HG02642 (cell line): ENCODE data around the gene SMARCAL1.
"Not testable (repeated sequence)": the region's sequence is repeated elsewhere in the genome, so short reads cannot be mapped to it uniquely, and the experiment has no call there.

ENCODE experiments used
- ATAC-seq: cut with Tn5 transposase; IDR thresholded peaks from one replicate; pipeline ENCODE4 v1.9.1; 2021; ENCODE audit warnings: mild to moderate bottlenecking; ENCODE audit not compliant: unreplicated experiment, poor library complexity

The SMARCAL1 gene

DNA sequence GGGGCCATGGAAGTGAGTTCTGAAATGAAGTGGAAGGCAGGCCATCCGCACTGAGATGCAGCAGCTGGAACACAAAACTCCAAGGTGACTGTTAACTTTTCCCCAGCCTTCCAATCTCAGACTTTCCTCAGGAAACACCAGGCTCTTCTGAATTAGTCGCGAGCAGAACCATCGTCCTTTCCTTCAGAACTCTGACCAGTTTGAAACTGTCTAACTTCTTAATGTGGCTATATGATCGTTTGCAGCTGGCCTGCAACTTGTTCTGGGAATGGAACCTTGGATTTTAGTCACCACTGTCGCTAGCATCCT, 85.7 kb downstream of the SMARCAL1 start:
- ATAC-seq = no peak

DNA sequence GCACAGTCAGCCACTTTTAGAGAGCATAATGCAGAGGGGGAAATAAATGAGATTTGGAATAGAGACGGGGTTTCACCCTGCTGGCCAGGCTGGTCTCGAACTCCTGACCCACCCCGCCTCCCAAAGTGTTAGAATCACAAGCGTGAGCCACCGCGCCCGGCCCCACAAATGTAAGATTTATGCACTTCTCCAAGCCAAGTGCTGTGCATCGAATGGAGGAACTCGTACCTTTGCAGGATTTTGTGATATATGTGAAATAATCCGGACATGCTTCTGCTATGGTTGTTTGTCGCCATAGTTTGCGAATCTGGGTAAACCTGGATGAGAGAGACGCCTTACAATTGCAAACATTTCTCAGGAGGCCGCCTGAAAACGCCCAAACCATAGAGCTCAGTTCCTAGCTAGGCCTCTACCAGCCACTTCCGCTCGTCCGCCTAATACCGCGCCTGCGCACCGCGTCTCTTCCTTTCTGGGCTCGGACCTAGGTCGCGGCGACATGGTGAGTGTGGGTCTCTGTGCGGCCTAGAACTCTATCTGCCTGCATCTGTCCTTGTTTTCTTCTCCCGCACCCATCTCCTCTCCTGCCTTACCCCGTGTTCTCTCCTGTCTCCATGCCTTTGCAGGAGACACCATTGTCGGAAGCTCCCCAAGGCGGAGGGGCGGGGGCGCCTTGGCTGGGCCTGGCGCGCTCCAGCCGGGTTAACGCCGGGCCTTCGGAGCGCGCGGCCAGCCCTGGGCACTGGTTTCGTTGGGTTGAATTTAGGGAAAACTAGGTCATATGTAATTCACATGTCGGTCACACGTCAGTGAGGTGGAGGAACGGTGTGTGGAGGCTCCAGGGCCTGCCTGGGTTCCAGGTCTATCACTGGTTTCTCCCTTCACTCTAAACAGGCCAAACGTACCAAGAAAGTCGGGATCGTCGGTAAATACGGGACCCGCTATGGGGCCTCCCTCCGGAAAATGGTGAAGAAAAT, 86.4 kb downstream of the SMARCAL1 start, which contains the start of gene RPL37A:
Gene RPL37A (plus strand): TSS at position 466 of the 974 bp plus-strand sequence. CDS start 31 bp downstream, at position 497.
- ATAC-seq = peak; percentile 94

GRCh38 chr2:216499641-216500218, 87.4 kb downstream of the SMARCAL1 start:
- no peak for ATAC-seq

- ATAC-seq = no peak
Observed at GRCh38 chr2:216500572-216500971, 88.3 kb downstream of the SMARCAL1 start.

DNA sequence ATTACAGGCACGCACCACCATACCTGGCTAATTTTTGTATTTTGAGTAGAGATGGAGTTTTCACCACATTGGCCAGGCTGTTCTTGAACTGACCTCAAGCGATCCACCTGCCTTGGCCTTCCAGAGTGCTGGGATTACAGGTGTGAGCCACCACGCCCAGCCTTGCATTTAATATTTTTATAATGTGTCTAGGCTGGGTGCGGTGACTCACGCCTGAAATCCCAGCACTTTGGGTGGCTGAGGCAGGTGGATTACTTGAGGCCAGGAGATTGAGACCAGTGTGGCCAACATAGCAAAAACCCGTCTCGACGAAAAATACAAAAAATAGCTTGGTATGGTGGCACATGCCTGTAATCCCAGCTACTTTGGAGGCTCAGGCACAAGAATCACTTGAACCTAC, 89.6 kb downstream of the SMARCAL1 start:
- no peak for ATAC-seq

DNA sequence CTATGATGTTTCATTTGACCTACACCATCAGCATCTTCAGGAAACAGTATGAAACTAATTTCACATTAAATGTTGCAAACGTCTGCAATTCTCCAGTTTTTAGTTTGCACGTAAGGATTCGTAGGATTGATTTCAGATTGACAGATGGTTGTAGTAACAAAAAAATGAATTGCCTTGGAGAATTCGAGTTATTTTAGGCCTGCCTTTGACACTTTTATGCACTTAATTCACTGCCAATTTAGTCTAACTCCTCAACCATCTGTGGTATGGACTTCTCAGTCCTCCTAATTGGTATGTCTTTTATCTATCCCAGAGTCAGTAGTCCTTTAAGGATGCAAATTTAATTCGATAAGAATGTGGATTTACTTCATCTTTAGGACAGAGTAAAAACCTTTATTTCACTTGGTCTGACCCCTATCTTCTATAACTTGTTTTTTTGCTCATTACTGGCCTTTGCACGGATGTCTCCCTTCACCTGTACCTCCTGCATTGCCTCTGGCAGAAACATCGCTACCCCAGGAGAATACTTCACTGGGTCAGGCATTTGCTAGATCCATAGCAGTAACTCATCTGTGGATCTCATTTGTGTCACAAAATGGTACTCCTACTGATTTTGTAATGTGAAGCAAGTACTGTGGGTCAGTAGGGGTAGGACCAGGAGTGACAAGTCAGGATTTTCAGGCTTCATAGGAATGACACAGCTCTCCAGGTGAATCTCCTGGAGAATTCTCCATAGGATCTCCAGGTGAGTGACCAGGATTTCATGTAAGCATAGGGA, 90.3 kb downstream of the SMARCAL1 start:
- no peak for ATAC-seq

- no peak for ATAC-seq
Observed at GRCh38 chr2:216503159-216503629, 90.9 kb downstream of the SMARCAL1 start.

GRCh38 chr2:216503697-216504375, 91.6 kb downstream of the SMARCAL1 start:
- no peak for ATAC-seq

DNA sequence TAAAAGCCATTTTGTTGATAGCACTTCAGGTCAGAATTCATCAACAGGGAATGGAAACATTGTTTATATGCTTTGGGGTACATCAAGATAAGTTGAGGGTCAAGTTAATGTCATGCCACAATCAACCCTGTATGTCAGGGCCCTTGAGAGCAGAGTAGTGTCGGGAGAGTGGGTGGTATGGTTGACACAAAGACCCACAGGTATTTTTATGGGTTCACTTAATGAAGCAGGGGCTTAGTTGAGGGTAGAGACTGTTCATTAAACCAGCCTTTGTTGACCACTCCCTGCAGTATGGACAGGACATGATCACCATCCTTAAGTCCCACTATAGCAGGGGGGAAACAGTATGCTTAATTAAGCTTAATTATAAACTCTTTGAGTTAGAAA, 92.1 kb downstream of the SMARCAL1 start:
- no peak for ATAC-seq

- ATAC-seq = no peak
Observed at GRCh38 chr2:216505133-216506106, 93.1 kb downstream of the SMARCAL1 start.

- no peak for ATAC-seq
Observed at GRCh38 chr2:216507220-216508160, 95.2 kb downstream of the SMARCAL1 start.

DNA sequence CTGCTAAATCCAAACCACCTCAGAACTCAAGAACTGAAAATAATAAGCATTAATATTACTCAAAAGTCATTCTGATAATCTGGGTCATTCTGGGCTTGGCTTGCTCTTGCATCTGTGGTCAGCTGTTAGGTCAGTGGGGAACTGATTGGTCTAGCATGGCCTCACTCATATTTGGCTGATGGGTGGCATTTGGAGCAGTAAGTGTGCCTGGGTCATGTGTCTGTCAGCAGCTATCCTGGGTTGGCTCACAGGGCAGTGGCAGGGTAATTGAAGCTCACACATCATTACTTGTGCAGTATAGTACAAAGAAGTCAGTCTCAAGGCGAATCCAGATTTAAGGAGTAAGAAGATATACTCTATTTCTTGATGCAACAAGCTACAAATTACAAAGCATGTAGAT, 95.9 kb downstream of the SMARCAL1 start:
- no peak for ATAC-seq

GRCh38 chr2:216516730-216517350, 104.6 kb downstream of the SMARCAL1 start:
- no peak for ATAC-seq

DNA sequence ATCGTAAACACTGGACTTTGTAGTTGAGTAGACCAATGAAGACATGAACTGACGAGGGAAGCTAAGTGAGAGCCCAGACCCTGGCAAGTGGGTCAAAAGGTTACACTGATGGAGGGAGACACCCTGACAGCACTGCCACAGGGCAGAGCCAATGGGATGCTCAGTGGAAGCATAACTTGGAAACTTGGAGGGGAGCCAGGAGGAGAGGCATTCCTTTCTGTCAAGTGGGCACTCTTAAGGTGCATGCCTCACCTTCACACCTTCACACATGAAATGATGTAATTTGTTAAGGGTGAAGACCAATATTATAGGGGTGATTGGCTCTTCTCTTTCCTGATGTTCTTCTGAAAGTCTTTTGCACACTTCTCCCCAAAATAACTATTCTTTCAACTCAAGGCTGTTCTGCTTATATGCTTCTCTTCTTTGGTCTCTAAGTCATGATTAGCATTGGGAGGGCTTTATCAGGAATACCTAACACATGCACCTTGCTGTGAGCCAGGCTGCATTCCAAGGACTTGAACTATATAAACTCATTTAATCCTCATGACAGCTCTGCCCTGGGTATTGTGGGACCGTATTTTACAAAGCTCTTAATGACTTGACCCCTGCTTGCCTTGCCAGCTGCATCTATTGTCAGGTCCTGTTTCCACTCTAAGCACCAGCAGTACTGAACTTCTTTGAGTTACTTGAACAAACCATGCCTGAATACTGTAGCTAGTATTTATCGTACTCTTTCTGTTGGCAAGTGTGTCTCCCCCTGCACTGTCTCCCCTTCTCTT, 105.4 kb downstream of the SMARCAL1 start:
- ATAC-seq = no peak

- ATAC-seq = not testable (repeated sequence)
Observed at GRCh38 chr2:216518566-216519119, 106.4 kb downstream of the SMARCAL1 start.

GRCh38 chr2:216519154-216519762, 107.0 kb downstream of the SMARCAL1 start:
- ATAC-seq = peak; percentile 66
